SK-MEL-5 (cell line): Measurements from ENCODE around the gene ZNF519. TPM values are rescaled to one million over a fixed set of nuclear protein-coding genes. Genes with fewer than 3 reads are reported as not detected.
"Not testable (repeated sequence)": the region's sequence is repeated elsewhere in the genome, so short reads cannot be mapped to it uniquely, and the experiment has no call there.

Experiments used
- DNase-seq: peaks from one replicate; pipeline ENCODE4 v3.0.0-alpha.2; 2016; ENCODE audit warnings: low read depth, low spot score
- in situ Hi-C: cut with HindIII; loops from 2 replicates; pipeline ENCODE4 v1.10.0; 2016; ENCODE audit warnings: low sequenced_read_pairs, high pct_unique_total_duplicates, low pct_unique_long_range_greater_than_20kb
- polyA plus RNA-seq, 2 experiments: library from polyadenylated mRNA; depleted of rRNA; stranded (reverse); fragments of >200 nt; gene quantifications; 2 replicates each; pipeline ENCODE4 v1.2.3, GENCODE V29; 2015
- total RNA-seq: library from RNA; depleted of rRNA; stranded (reverse); fragments of >200 nt; shearing (Covaris generic); gene quantifications from 2 replicates; pipeline ENCODE4 v1.2.3, GENCODE V29; 2014; rRNA removed

Gene ZNF519
- 2.8 and 4.7 TPM in 2 replicates for total RNA-seq
- polyA plus RNA-seq (2015; cell fraction: cytosol; rRNA removed), result 0.82 and 5.1 TPM in 2 replicates
- polyA plus RNA-seq (2015; cell fraction: nucleus; rRNA removed), result 15.3 and 41.4 TPM in 2 replicates

GRCh38 chr18:14132271-14132700 lies at the start of gene ZNF519:
ZNF519 (minus strand) TSS chr18:14132435; CDS start chr18:14132277, 158 bp downstream.
- in situ Hi-C loops, result not testable (repeated sequence)
- DNase-seq, result peak; percentile 96

DNA sequence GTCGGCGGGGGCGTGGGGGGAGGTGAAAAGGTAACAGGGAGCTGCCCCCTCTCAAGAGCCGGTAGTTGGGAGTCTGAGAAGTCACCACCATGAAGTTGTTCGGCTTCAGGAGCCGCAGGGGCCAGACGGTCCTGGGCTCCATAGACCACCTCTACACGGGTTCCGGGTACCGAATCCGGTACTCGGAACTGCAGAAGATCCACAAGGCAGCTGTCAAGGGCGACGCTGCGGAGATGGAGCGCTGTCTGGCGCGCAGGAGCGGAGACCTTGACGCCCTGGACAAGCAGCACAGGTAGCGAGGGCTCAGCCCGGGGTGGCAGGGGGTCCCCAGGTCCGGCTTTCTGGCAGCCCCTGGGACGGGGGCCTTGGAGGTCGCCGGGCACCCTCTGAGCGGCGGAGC lies 47.1 kb upstream of the ZNF519 start:
- in situ Hi-C loops, result no loop called here

GRCh38 chr18:14178321-14179196 lies 46.3 kb upstream of the ZNF519 start:
- DNase-seq, result peak; percentile 84
- in situ Hi-C loops, result not testable (repeated sequence)

More for the DNA sequence above, 47.1 kb upstream of the ZNF519 start:
- DNase-seq, result no peak

DNA sequence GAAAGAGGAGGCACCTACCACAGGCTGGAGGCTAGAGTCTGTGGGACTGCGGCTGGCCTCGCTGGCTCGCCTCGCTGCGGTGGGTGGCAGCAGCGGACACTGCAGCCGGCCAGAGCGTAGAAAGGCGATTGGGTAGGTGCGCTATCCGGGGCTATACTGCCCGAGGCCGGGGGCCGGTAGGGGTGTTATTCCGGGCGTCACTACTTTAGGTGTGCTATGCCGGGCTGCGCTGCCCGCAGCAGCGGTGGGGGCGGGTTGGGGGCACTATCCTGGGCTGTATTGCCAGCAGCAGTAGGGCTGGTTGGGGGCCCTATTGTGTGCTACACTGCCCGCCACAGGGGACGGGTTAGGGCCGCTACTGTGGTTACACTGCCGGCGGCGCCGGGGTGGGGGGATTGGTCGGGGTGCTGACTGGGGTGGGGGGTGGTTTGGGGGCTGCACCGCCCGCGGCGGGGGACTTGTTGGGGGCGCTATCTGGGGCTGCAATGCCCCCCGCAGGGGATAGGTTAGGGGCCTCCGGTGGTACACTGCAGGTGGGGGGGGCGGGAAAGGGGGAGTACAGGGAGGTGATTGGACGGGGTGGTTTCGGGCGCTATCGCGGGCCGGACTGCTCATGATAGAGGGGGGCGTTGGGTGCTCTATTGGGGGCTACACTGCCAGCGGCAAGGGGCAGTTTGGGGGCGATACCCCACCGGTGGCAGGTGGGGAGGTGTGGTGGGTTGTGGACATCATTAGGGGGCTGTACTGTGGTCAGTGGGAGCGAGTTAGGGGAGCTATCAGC lies 45.5 kb upstream of the ZNF519 start:
- in situ Hi-C loops, DNase-seq: not testable (repeated sequence)

GRCh38 chr18:14175404-14175803 lies 43.2 kb upstream of the ZNF519 start:
- DNase-seq, in situ Hi-C loops: not testable (repeated sequence)

DNA sequence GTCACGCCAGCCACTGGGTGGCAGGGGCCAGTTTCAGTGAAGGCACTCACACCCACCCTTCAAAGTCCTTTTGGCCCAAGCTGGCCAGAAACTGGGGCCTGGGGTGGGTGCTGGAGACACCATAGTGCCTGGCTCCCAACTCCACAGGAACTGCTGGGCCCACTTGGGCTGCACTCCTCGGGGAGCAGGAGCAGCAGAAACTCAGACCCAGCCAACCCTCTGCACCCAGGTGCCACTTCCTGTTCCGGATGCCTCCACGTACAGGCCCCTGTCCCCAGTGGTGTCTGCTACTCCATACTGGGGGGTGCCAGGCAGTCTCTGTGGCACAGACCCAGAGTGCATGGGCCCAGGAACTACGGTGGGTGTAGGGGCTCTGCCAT lies 42.5 kb upstream of the ZNF519 start:
- no peak for DNase-seq
- in situ Hi-C loops, result no loop called here

GRCh38 chr18:14174002-14174705 lies 41.9 kb upstream of the ZNF519 start:
- DNase-seq, in situ Hi-C loops: not testable (repeated sequence)

DNA sequence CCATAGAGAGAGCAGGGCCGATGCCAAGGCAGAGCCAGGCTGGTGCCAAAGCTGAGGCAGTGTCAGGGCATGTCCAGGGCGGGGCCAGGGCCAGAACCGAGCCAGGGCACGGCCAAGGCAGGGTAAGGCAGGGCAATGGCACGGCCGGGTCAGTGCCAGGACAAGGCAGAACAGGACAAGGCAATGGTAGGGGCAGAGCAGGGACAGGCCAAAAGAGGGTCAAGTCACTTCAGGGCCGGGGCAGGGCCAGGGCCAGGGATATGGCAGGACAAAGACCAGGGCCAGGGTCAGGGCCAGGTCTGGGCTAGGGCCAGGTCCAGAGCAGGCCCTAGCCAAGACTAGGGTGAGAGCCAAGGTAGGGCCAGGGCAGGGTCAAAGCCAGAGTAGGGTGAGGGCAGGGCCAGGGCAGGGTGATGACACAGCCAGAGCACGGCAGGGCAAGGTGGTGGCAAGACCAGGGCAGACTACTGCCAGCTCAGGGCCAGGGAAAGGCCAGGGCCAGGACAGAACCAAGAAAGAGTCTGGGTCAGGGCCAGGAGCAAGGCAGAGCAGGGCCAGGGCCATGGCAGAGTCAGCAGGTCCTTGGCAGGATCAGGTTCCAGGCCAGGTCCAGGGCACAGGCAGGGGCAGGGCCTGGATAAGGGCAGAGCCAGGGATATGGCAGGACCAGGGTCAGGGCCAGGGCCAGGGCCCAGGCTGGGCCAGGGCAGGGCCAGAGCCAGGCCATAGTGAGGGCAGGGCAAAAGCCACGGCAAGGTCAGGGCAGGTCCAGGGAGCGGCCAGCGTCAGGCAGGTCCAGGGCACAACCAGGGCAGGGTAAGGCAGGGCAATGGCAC lies 41.1 kb upstream of the ZNF519 start:
- in situ Hi-C loops, result not testable (repeated sequence)

DNA sequence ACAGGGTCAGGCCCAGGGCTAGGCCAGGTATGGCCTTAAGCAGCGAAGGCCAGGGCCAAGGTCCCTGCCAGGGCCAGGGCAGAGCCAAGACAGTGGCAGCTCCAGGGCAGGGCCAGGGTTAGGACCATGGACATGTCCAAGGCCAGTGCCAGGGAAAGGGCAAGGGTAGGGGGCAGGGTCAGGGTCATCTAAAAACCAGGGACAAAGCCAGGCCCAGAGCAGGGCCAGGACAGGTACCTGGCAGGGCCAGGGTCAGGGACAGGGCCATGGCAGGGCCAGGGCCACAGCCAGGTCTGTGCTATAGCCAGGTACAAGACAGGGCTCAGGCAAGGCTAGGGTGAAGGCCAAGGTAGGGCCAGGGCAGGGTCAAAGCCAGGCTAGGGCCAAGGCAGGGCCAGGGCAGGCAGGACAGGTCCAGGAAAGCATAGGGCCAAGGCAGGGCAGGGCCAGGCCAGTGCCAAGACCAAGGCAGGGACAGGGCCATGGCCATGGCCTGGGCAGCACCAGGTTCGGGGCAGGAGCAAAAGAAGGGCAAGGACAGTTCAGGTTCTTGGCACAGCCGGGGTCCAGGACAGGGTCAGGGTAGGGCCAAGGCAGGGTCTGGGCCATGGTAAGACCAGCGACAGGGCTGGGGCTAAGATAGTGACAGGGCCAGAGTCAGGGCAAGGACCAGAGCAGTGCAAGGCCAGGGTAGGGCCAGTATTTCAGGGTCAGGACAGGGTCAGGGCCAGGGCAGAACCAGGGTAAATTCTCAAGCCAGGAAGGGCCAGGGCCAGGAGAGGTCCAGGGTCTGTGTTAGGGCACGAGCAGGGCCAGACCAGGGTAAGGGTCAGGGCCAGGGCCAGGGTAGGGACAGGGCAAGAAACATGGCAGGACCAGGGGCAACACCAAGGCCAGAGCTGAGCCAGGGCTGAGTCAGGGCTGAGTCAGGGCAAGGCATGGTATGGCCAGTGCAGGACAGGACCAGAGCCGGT lies 40.2 kb upstream of the ZNF519 start:
- DNase-seq, in situ Hi-C loops: not testable (repeated sequence)

More for the DNA sequence above, 41.1 kb upstream of the ZNF519 start:
- not testable (repeated sequence) for DNase-seq

DNA sequence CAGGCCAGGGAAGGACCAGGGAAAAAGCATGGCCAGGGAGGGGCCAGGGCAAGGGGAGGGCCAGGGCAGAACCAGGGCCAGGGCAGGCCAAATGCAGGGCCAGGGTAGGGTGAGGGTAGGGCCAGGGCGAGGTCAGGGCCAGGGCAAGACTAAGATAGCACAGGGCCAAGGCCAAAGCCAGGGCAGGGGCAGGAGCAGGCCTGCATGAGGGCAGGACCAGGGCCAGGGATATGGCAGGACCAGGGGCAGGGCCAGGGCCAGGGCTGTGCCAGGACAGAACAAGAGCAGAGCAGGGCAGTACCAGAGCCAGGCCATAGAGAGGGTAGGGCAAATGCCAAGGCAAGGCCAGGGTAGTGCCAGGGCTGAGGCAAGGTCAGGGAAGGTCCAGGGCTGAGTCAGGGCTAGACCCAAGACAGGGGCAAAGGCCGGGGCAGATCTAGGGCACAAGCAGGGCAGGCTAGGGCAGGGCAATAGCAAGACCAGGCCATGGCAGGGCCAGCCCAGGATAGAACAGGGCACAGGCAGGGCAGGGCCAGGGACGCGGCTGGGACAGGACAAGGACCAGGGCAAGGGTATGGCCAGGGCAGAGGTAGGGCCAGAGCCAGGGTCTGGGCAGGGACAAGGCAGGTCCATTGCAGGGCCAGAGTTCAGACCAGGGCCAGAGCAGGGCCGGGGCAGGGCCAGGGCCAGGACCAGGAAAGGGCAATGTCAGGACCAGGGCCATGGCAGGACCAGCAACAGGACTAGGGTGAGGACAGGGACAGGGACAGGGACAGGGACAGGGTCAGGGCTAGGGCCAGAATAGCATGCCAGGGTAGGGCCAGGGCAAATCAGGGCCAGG lies 39.3 kb upstream of the ZNF519 start:
- not testable (repeated sequence) for DNase-seq

DNA sequence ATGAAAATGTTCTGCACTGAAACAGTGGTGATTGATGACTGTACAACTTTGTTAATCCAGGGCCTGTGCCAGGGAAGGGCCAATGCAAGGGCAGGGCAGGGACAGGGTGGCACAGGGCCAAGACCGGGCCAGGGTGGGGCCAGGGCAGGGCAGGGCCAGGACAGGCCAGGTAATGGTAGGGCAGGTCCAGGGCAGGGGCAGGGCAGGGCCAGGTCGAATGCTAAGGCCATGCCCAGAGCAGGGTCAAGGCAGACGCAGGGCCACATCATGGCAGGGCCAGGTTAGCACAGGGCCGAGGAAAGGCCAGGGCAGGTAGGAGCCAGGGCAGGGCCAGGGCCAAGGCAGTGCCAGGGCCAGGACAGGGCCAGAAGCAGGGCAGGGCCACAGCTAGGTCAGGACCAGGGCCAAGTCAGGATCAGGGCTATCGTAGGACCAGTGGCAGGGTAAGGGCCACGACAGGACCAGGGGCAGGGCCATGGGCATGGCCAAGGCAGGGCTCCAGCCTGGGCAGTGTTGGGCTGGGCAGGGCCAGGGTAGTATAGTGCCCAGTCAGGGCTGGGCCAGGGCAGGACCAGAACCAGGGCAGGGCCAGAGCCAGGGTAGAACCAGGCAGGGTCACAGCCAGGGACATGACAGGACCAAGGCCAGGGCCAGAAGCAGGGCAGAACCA lies 38.3 kb upstream of the ZNF519 start:
- in situ Hi-C loops, DNase-seq: not testable (repeated sequence)

More for the DNA sequence above, 39.3 kb upstream of the ZNF519 start:
- in situ Hi-C loops, result not testable (repeated sequence)

DNA sequence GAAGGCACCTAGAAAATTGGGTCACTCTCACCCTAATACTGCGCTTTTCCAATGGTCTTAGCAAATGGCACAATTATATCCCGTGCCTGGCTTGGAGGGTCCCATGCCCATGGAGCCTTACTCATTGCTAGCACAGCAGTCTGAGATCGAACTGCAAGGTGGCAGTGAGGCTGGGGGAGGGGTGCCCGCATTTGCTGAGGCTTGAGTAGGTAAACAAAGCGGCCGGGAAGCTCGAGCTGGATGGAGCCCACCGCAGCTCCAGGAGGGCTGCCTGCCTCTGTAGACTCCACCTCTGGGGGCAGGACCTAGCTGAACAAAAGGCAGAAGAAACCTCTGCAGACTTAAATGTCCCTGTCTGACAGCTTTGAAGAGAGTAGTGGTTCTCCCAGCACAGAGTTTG lies 30.7 kb upstream of the ZNF519 start:
- DNase-seq, in situ Hi-C loops: not testable (repeated sequence)

DNA sequence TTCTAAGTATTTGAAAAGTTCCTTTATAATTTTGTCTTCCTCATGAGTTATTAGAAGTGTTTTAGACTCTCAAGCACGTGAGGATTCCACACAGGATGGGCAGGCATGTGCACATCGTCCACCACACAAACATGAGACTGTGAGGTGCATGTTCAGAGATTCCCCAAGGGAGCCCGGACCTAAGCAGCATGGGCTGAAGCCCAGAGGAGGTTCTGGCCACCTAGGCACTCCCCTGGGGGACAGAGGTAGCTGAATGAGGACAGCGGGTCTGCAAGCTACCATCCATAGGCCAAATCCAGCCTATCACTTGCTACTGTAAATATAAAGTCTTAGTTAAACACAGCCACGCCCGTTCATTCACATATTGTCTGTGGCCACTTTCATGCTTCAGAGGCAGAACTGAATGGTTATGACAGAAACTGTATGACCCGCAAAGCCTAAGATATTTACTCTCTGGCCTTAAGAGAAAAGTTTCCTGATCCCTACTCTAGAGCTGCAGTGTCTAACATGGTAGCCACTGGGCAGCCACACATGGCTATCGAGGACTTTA lies 19.4 kb upstream of the ZNF519 start:
- in situ Hi-C loops, DNase-seq: not testable (repeated sequence)

DNA sequence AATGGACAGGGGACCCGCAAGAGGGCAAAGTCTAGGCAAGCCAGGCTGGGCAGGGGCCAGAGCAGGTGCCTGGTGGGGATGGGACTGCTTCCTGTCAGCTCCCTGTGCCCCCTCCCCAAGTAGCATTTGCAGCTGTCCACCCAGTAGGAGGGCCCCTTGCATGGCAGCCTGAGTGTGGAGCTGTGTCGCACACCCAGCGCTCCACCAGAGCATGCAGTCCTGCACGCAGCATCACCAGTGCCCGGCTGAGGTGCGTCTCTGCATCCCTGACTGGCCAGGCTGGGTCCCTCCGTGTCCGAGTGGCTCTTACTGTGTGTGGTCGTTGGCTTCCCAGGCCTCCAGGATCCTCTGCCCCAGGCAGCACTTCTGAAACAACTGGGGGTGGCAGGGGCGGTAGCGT lies 18.5 kb upstream of the ZNF519 start:
- in situ Hi-C loops, DNase-seq: not testable (repeated sequence)
